ENCODE measurements around the gene HSD17B2.
A peak's percentile ranks its signal among the peaks of the same experiment; 100 is the strongest.

Gene HSD17B2

DNA sequence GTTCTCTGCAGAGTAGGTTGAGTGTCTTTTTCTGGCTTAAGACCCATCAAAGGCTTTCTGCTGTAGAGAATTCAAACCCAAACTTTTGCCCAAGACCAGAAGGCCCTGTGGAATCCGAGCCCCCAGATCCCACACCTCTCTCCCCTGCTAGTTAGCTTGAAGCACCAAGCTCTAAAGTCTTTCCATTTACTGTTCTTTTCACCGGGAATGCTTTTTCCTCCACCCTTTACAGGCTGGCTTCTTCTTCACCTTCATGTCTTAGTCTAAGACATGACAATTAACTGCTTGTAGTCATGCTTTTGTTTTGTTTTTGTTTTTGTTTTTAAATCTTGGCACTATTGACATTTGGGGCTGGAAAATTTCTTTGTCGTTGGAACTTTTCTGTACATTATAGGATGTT lies 15.5 kb downstream of the HSD17B2 start:
- no peak for DNase-seq (ENCODE audit: low spot score)

DNA sequence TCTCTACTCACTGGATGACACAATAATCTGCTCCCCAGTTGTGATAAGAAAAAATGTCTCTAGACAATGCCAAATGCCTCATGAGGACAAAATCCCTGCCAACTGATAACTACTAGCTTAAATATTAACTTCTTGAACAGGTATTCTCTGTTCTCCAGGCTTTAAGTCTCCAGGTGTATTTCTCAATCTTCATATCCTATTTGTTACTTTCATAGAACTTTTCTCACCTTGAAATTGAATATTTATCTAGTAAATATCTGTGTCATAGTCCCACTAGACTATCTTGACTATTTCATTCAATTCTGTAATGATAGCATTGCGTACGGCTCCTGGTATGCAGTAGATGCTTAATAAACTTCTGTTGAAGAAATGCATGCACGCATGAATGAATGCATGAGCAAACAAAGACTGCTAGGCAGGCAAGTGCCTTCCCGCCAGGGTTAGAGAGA lies 15.9 kb downstream of the HSD17B2 start:
- no peak for DNase-seq (ENCODE audit: low spot score)

DNA sequence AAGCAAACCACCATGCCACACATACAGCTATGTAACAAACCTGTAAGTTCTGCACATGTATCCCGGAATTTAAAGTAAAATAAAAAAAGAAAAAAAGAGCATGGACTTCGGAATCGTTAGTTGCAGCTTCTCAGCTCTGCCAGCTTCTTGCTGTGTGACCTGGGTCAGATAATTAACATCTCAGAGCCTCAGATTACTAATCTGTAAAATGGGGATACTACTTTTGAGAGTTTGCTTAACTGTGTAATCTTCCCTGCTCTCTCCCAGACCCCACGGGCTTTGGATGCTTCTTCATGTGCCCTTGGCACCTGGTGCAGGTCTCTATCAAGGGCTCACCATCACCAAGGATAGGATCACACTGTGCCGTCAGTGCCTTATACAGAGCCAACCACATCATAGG lies 16.6 kb downstream of the HSD17B2 start:
- no peak for DNase-seq (ENCODE audit: low spot score)

GRCh38 chr16:82055117-82055516 lies 20.1 kb downstream of the HSD17B2 start:
- no peak for DNase-seq (ENCODE audit: low spot score)

- no peak for DNase-seq (ENCODE audit: low spot score)
Measured at GRCh38 chr16:82055728-82056549, 20.9 kb downstream of the HSD17B2 start.

GRCh38 chr16:82056550-82056896 lies 21.5 kb downstream of the HSD17B2 start:
- DNase-seq (ENCODE audit: low spot score), result no peak

DNA sequence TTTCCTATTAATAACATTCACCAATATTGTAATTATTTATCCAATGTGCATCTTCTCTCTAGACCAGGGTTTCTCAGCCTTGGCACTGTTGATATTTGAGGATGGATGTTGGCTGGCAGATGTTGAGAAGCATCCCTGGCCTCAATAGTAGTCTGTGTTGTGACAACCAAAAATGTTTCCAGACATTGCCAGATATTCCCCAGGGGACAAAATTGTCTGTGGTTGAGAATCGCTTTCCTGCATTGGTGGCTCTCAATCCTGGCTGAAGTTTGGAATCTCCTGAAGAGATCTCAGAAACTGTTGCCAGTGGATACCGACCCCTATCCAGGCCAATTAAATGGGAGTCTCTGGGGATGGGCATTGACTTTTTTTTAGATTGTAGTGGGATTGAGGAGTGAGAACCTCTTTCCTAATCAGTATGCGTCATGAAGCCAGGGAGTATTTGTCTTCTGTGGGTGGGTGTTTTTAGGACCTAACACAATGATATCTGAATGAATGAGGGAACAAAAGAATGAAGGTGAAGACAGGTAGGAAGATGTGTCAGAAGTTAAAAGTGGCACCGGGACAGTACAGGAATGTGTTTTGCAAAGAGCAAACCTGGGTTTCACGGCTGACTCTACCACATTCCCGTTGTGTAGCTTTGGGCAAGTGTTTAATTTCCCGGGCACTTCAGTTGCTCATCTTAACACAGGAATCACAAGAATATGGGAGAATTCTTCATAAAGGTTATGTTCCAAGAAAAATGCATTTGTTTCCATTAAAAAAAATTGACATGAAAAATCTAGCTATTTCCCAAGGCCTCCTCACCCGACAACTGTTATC lies 24.3 kb downstream of the HSD17B2 start:
- no peak for DNase-seq (ENCODE audit: low spot score)

DNA sequence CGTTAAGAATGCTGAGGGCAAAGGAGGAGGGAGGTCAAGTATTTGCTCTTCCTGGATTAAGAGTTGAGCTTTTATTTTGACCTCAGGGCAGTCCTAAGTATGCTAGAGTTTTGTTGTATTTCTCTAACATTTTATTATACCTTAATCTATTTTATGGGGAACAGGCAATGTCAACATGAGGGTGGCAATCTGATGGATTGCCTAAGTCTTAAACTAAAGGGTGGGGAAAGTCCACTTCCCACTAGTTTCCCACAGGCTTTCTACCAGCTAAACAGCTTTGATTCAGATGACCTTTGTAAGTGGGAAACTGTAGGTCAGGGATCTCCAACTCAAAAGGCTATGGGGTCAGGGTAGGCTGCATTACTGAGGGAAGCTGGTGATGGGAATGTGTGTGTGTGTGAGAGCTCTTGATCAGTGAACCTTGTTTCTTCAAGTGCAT lies 24.9 kb downstream of the HSD17B2 start:
- DNase-seq (ENCODE audit: low spot score), result no peak

DNA sequence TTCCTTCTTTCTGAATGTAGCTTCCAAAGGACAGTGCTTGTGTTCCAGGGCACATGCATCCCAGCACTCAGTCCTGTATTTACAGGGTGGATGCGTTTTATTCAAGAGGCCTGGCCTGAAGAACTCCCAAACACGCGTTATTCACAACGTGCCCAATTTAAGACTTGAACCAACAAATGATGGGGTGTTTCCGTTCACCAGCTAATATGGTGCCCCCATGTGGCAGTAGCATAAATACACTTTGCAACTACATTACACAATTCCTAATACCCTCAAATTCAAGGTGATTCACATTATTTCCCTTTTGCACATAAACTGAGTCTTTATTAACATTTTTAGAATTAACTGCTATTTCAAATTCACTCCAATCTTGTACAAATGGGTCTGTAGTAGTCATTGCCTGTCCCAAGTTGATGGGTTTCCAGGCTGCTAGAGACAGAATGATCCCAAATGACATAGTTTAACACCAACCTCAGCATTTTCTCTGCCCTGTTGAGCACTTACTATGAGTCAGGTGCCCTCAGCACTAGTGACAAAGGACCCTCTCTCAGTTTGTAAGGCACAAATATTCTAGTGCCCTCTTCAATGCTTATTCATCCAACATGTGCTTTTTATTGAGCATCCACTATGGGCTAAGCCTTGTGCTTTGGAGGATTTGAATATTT lies 26.9 kb downstream of the HSD17B2 start:
- peak; percentile 30 for DNase-seq (ENCODE audit: low spot score)

DNA sequence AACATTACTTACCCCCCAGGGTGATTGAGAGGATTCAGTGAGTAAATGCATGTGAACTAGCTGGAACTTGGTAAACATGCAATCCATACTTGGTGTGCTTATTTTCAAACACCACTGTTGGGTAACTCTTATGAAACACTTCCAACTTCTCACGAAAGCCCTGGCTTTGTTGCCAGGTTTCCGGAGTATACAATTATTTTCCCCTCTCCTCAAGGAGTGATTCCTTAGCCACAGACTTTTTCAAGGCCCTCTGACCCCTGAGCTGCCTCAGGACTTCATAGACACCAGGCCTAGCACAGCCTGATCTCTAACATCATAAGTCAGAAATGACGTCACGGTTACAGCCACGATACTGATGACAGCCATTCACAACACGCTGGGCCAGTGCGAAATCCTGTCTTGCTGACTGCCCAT lies 27.6 kb downstream of the HSD17B2 start:
- DNase-seq (ENCODE audit: low spot score), result no peak

GRCh38 chr16:82063456-82064082 lies 28.5 kb downstream of the HSD17B2 start:
- no peak for DNase-seq (ENCODE audit: low spot score)

GRCh38 chr16:82067042-82067803 lies 32.2 kb downstream of the HSD17B2 start:
- DNase-seq (ENCODE audit: low spot score), result no peak

- DNase-seq (ENCODE audit: low spot score), result no peak
Measured at GRCh38 chr16:82067804-82068325, 32.8 kb downstream of the HSD17B2 start.

GRCh38 chr16:82070656-82071369 lies 35.8 kb downstream of the HSD17B2 start:
- DNase-seq (ENCODE audit: low spot score), result no peak

GRCh38 chr16:82071421-82071820 lies 36.4 kb downstream of the HSD17B2 start:
- no peak for DNase-seq (ENCODE audit: low spot score)

GRCh38 chr16:82072313-82072712 lies 37.3 kb downstream of the HSD17B2 start:
- no peak for DNase-seq (ENCODE audit: low spot score)

DNA sequence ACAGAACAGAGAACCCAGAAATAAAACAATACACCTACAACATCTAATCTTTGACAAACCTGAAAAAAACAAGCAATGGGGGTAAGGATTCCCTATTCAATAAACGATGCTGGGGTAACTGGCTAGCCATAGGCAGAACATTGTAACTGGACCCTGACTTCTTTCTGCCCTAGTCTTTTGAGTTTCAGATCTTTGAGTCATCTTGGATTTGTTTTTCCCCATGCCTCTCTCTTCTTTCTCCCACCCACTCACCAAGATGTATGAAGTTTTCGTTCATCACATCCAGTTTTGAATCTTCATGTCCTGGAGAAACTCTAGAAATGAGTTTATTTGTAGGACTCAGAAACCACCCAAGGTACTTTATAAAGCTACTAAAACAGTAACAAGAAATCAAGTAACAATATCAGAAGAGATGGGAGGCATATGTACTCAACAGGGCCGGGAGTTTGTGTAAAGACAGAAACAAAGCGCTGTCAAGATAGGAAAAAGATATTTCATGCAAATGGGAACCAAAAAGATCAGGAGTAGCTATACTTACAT lies 39.0 kb downstream of the HSD17B2 start:
- no peak for DNase-seq (ENCODE audit: low spot score)

DNA sequence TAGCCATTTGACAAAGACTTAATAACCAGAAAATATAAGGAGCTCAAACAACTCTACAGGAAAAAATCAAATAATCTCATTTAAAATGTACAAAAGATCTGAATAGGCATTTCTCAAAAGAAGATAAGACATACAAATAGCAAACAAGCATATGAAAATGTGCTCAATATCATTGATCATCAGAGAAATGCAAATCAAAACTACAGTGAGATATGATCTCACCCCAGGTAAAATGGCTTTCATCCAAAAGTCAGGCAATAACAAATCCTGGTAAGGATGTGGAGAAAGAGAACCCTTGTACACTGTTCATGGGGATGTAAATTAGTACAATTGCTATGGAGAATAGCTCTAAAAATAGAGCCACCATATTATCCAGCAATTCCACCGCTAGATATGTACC lies 43.1 kb downstream of the HSD17B2 start:
- no peak for DNase-seq (ENCODE audit: low spot score)

DNA sequence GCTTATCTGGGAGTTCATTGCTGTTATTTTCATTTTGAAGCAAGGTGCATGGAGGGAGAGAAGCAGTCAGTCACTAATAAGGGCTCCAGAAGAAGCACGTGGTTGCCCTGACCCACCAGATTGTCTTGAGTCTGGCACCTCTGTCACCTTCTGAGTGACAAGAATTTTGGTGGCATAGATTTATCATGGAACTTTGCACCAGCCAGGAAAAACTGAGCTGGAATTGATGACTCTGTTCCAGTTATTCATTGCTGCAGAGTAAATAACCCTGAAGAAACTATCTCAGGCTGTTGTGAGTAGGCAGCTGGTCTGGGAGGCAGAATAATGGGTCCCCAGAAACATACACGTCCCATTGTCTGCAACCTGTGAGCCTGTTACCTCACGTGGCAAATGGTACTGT lies 44.8 kb downstream of the HSD17B2 start:
- no peak for DNase-seq (ENCODE audit: low spot score)

DNA sequence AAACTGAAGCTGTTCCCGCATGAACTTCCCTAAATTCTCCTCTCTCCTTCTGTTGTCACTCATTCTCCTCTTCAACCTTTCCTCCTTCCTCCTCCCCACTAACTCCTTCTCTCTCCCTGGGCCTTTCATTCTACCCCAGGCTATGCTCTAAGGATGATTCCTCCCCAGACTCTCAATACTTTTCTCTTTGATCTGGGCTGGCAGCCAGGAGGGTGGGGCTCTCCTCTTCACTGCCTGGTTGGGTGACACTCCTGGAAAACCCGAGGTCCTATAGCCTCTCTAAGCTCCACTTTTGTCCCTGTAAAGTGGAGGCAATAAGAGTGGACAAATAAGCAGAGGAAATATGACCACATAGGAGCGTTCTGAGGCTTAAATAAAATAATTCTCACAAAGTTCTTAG lies 46.2 kb downstream of the HSD17B2 start:
- DNase-seq (ENCODE audit: low spot score), result no peak

All from kidney capillary endothelial cell (primary cell).